Sigmoid colon (tissue), 4 donors: Measurements from ENCODE around the gene PFKFB1.

Experiments
- POLR2A ChIP-seq, 2 donors: fragments of 450-650 bp; IDR thresholded peaks; one replicate each; pipeline ENCODE4 v1.6.1; 2016; ENCODE audit warnings: antibody characterized with exemption in 2 of 2, mild to moderate bottlenecking in 2 of 2, moderate library complexity in 2 of 2
- POLR2AphosphoS5 ChIP-seq, 4 donors: sonication (generic); formaldehyde crosslinking; IDR thresholded peaks; one replicate each; pipeline ENCODE4 v1.6.1; 2017; ENCODE audit warnings: antibody characterized with exemption in 4 of 4
- TF ChIP-seq, protein P1 (sequence below), 4 experiments: fragments of 450-650 bp in 3 of 4; fragments of 200-600 bp in 1 of 4; IDR thresholded peaks; one replicate each; pipeline ENCODE4 v1.5.1; 2016 to 2019; ENCODE audit warnings: antibody characterized with exemption in 4 of 4, mild to moderate bottlenecking in 3 of 4, moderate library complexity in 2 of 4

DNA sequence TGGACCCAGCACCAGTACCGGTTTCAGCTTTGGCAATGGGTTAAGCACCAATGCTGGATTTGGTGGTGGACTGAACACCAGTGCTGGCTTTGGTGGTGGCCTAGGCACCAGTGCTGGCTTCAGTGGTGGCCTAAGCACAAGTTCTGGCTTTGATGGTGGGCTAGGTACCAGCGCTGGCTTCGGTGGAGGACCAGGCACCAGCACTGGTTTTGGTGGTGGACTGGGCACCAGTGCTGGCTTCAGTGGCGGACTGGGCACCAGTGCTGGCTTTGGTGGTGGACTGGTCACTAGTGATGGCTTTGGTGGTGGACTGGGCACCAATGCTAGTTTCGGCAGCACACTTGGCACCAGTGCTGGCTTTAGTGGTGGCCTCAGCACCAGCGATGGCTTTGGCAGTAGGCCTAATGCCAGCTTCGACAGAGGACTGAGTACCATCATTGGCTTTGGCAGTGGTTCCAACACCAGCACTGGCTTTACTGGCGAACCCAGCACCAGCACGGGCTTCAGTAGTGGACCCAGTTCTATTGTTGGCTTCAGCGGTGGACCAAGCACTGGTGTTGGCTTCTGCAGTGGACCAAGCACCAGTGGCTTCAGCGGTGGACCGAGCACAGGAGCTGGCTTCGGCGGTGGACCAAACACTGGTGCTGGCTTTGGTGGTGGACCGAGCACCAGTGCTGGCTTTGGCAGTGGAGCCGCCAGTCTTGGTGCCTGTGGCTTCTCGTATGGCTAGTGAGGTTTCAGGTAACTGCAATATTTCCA lies 63.5 kb downstream of the PFKFB1 start:
- TF ChIP-seq, protein P1, sequence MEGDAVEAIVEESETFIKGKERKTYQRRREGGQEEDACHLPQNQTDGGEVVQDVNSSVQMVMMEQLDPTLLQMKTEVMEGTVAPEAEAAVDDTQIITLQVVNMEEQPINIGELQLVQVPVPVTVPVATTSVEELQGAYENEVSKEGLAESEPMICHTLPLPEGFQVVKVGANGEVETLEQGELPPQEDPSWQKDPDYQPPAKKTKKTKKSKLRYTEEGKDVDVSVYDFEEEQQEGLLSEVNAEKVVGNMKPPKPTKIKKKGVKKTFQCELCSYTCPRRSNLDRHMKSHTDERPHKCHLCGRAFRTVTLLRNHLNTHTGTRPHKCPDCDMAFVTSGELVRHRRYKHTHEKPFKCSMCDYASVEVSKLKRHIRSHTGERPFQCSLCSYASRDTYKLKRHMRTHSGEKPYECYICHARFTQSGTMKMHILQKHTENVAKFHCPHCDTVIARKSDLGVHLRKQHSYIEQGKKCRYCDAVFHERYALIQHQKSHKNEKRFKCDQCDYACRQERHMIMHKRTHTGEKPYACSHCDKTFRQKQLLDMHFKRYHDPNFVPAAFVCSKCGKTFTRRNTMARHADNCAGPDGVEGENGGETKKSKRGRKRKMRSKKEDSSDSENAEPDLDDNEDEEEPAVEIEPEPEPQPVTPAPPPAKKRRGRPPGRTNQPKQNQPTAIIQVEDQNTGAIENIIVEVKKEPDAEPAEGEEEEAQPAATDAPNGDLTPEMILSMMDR (IDR thresholded peaks at IDR 0.05): no peak
- TF ChIP-seq POLR2A (IDR thresholded peaks at IDR 0.05): no peak
- no peak for TF ChIP-seq POLR2AphosphoS5 (IDR thresholded peaks at IDR 0.05)
